HG03175 (cell line): ENCODE data around the gene MATCAP1.

Experiments
- ATAC-seq: cut with Tn5 transposase; IDR thresholded peaks from one replicate; pipeline ENCODE4 v1.9.1; 2021; ENCODE audit warnings: mild to moderate bottlenecking, moderate library complexity; ENCODE audit not compliant: unreplicated experiment

Gene MATCAP1

DNA sequence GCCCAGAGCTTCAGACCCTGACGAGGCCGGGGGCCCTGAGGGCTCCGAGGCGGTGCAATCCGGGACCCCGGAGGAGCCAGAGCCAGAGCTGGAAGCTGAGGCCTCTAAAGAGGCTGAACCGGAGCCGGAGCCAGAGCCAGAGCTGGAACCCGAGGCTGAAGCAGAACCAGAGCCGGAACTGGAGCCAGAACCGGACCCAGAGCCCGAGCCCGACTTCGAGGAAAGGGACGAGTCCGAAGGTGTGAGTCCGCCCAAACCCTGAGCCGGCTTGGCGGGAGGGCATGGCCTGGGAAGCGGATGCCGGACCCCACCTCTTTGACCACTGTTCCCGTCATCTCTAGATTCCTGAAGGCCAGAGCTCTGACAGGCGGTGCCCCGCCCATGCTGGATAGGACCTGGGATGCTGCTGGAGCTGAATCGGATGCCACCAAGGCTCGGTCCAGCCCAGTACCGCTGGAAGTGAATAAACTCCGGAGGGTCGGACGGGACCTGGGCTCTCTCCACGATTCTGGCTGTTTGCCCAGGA lies 9.0 kb downstream of the MATCAP1 start:
- no peak for ATAC-seq

DNA sequence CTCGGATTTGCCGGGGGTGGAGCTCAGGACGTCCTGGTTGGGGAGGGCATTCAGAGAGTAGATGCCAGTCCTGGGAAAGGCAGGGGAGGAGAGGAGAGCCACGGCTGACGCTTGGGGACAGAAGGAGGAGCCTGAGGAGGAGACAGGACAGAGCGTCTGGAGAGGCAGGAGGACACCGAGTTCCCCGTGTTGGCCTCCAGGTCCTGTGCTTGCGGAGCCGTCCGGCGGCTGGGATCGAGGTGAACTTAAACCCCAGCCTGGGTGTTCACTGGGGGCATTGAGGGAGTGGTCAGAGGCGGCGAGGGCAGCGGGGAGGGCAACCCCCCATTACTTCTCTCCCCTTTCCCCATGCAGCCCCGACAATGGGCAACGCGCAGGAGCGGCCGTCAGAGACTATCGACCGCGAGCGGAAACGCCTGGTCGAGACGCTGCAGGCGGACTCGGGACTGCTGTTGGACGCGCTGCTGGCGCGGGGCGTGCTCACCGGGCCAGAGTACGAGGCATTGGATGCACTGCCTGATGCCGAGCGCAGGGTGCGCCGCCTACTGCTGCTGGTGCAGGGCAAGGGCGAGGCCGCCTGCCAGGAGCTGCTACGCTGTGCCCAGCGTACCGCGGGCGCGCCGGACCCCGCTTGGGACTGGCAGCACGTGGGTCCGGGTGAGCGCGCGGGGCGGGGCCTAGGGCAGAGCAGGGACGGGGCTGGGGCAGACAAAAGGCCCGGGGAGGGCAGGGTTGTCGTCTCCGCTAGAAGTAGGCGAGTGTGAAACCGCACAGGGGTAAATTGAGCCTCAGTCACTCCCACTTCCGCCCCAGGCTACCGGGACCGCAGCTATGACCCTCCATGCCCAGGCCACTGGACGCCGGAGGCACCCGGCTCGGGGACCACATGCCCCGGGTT lies 9.7 kb downstream of the MATCAP1 start:
- peak; percentile 54 for ATAC-seq

DNA sequence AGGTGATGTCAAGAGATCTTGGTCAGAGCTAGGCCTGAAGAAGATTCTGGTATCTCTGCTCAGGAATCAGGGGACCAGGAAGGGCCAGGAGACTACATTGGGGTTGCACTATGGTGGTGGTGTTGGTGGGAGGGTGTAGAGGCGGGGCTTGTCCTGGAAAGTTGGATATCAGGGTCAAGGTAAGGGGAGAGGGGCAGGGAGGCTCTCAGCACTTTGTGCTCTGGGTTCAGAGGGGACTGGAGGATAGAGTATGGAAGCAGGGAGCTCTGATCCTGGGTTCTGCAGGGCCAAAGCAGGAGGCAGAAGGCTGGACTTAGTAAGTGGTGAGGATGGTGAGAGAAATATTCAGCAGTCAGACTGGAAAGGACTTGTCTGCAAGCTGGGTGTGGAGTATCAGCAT lies 10.4 kb downstream of the MATCAP1 start:
- no peak for ATAC-seq

DNA sequence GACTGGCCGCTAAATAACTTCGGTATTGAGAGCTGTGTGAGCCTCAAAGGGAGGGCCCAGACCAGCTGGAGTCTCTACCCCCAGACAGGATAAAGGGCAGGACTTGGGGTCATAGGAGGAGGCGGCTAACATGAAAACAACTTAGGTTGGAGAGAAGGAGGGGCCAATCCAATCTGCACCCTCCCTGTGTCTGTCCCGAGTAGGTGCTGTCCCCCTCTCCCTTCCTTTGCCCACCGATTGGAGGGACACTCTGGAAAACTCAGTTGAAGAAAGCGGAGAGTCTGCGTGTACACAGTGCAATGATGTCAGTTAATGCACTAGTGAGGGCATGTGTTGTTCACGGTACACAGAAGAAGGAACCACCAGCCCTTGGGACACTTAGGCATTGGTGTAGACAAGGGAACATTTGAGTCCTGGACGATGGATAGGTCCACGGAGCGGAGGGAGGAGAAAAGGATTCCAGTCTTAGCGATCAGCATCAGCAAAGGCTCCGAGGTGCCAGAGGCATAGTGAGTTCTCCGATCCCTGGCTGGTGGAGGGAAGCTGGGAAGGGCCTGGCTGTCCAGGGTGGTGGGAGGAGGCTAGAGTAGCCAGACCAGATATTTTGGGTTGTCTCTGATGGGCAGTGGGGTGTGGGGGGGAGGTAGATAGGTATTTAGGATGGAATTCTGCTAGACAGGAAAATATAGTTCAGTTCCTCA lies 12.7 kb downstream of the MATCAP1 start:
- ATAC-seq, result no peak

DNA sequence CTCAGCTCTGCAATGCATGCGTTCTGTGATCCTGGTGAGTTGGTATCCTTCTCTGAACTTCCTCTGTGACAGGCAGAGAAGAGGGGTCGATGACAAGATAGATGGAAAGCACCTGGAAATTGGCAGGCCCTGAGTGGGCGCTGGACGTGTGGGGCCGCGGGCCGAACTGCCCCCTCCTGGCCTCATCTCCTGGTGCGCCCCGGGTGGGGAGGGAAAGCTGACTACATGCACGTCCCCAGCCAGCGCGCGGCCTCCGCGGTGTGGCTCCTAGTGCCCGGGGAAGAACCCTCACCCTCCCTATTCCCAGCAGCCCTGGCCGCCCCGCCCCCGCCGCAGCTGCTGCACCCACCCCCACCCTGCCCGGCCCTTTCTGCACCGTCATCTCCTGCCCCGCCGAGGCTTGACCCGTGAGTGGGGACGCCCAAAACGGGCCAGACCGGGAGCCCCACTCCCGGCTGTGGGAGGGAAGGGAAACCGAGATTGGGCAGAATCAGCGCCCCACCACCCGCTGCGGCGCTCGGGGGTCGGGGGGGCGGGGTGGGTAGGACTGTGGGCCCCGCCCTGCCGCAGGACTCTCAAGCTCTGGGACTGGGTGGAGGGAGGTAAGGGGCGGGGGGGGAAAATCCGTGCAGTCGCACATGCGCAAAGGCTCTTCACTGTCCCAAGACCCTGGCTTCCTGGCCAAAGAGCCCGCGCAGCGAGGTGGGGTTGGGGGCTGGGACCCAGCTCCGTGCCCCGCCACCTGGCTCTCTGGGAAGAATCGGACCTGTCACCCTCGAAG lies 13.4 kb downstream of the MATCAP1 start, which contains the start of gene NOL3:
Gene NOL3, plus strand, starts transcription at position 371 of the 781 bp plus-strand sequence.
- no peak for ATAC-seq

DNA sequence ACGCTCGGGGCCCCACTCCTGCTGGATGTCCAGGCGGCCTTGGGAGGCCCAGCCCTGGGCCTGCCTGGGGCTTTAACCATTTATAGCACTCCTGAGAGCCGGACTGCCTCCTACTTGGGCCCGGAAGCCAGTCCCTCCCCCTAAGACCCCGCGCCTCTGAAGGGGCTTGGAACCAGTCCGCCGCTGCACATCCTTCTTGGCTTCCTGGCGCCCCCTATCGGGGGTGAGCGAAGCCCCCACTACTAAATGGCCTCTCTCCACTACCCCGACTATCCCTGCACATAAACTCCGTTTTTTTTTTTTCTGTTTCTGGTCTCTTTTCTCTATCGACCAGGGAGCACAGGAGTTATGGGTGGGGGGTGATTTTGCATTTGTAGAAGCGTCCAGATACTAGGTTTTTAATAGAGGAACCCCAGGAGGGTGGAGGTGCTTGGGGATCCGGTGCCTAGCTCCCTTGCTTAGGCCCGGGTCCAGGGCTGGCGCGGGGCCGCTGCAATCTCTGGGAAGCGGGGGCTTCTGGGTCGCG lies 14.1 kb downstream of the MATCAP1 start:
- no peak for ATAC-seq

DNA sequence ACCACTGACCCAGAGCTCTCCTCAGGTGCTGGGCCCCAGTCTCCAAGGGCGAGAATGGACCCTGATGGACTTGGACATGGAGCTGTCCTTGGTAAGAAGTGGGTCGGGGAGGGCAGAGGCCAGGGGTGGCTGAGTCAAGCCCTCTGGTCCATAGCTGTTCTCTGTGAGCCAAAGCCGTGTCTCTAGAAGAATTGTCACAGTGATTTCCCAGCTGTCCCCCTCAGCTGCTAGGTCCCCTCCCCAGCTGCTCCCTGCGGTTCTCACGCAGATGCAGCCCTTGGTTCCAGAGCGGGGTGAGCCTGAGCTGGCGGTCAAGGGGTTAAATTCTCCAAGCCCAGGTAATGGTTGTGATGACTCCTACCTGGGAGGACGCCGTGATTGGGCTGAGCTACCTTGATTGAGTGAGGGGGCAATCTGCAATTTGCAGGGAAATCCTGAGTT lies 14.7 kb downstream of the MATCAP1 start:
- no peak for ATAC-seq

DNA sequence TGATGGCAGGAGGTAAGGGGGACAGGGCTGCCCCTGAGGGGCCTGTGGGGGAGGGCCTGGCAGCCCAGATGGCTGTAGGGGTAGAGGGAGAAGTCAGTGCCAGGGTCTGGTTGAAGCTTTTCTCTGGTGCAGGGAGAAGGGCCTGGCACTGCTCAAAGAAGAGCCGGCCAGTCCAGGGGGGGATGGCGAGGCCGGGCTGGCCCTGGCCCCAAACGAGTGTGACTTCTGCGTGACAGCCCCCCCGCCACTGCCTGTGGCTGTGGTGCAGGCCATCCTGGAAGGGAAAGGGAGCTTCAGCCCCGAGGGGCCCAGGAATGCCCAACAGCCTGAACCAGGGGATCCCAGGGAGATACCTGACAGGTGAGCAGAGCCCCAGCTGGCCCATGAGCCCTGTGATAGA lies 16.2 kb downstream of the MATCAP1 start:
- no peak for ATAC-seq

DNA sequence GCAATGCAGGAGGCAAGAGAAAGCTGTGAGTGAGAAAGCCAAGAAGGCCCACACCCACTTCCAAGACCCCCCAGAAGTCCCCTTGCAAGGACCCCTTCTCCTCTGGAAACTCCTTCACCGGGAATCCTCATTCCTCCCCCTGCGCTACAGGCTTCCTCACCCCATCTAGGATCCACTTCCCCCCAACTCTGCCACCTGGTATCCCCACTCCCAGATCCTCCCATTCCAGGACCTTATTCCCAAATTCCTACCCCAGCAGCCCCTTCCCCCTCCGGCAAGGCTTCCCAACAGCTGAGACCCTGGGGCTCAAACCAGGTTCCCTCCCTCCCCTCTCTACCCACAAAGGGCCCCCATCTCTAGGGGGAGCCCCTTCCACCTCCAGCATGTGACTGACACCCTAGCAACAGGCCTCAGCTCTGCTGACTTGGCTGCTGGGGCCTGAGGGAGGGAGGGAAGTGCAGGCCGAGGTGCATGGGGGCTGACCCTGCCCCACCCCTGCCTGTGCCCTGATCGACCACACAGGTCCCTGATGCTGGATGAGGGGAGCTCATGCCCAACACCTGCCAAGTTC lies 17.1 kb downstream of the MATCAP1 start:
- no peak for ATAC-seq

DNA sequence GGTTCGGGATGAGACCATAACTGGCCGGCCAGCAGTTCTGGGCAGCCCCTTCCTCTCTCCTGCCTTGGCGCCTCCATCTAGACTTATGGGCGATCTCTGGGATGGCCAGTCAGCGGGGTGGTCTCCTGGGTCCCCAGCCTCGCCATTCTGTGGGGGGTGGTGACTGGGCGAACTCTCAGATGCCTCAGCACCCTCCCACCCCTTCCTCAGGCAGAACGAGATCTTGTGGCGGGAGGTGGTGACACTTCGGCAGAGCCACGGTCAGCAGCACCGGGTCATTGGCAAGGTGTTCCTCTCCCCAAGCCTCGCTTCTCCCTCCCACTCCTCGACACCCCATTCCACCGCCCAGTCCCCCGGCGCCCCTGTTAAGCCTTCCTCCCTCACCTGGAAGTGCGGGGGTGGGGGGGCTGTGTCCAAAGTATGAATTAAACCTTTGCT lies 17.6 kb downstream of the MATCAP1 start:
- no peak for ATAC-seq

DNA sequence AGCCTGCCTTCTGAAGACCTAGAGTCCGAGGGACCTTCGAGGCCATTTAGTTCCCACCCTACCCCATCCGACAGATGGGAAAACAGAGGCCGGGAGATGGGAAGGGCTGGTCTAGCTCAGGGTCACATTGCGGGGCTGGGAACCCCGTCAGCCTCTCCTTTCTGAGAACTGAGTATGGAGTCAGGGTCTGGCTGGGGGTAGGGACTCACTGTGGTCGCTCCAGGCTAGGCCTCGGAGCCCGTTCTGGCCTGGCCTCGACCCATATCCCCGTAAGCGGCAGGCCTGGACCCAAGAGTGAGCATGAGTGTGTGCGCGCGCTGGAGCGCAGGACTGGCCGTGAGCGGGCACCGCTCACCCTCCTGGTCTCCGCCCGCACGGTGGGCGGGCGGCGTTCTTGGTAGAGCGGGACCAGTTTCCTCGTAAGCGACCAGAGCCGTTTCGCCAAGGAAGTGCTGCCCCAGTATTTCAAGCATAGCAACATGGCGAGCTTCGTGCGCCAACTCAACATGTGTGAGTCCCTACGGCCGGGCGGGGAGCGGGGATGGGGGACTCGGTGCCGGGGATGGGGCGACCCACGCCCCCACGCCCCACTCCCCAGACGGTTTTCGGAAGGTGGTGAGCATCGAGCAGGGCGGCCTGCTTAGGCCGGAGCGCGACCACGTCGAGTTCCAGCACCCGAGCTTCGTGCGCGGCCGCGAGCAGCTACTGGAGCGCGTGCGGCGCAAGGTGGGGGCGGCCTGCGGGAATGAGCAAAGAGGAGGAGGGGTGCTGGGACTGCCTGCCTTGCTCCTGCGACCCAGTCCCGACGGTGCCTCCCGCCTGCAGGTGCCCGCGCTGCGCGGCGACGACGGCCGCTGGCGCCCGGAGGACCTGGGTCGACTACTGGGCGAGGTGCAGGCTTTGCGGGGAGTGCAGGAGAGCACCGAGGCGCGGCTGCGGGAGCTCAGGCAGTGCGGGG lies 18.4 kb downstream of the MATCAP1 start:
- ATAC-seq, result no peak

DNA sequence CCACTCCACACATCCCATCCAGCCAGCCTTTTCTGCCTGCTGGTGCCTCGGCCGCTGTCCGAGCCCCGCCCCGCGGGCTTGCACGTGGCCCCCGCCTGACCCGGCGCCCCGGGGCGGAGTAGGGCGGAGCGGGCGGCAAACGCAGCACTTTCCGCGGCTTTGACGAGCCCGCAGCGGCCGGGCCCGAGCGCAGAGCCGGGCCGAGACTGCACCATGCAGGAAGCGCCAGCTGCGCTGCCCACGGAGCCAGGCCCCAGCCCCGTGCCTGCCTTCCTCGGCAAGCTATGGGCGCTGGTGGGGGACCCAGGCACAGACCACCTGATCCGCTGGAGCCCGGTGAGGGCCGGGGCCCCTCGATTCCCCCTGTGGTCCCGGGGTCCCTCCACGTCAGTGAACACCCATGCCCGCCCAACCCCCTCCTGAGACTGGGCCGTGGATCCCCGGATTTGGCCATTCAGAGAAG lies 19.1 kb downstream of the MATCAP1 start, which contains the start of gene HSF4:
Gene HSF4, plus strand, starts transcription at position 147 of the 463 bp plus-strand sequence. Its CDS starts 67 bp downstream, at position 214.
- ATAC-seq, result no peak

DNA sequence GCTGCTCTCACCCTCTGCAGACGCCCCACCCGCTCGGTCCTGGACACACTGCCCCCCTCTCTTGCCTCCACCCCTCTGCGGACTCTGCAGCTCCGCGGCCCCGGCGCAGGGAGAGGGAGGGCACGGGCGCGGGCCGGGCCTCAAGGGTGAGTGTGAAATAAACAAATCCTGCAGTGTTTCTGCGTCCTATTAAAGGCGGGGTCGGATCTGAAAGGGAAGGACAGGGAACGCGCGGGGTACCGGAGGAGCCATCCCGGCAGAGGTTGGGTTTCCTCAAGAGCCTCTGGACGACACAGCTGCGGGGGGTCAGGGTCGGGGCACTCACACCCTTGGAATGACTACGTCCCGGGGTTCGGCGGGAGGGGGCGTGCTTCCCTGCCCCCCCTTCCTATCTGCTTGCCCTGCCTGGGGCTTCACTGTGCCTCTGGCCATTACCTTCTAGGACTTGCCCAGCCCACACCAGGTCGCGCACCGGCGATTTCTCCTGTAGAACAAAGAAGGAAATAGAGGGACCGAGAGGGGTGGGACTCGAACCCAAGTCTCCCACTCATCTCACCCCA lies 19.7 kb downstream of the MATCAP1 start:
- ATAC-seq, result no peak

DNA sequence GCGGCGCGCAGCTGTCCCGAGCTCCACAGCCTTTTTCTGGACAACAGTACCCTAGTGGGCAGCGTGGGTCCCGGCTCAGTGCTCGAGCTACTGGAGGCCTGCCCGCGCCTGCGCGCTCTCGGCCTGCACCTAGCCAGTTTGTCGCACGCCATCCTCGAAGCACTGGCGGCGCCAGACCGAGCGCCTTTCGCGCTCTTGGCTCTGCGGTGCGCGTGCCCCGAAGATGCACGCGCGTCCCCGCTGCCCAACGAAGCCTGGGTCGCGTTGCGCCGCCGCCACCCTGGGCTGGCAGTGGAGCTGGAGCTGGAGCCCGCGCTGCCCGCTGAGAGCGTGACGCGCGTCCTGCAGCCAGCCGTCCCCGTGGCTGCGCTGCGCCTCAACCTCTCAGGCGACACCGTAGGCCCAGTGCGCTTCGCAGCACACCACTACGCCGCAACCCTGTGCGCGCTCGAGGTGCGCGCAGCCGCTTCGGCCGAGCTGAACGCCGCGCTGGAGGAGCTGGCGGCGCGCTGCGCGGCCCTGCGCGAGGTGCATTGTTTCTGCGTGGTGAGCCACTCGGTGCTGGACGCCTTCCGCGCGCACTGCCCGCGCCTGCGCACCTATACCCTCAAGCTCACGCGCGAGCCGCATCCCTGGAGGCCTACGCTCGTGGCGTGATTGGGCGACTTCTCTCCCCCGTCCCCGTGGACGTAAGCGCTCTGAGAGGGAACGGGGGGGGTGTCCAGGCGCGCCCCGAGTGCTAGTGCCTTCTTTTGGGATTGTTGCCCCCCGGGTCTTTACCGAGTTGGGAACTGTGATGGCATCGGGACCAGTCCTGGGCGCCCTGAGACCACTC lies 20.4 kb downstream of the MATCAP1 start:
- ATAC-seq, result no peak

DNA sequence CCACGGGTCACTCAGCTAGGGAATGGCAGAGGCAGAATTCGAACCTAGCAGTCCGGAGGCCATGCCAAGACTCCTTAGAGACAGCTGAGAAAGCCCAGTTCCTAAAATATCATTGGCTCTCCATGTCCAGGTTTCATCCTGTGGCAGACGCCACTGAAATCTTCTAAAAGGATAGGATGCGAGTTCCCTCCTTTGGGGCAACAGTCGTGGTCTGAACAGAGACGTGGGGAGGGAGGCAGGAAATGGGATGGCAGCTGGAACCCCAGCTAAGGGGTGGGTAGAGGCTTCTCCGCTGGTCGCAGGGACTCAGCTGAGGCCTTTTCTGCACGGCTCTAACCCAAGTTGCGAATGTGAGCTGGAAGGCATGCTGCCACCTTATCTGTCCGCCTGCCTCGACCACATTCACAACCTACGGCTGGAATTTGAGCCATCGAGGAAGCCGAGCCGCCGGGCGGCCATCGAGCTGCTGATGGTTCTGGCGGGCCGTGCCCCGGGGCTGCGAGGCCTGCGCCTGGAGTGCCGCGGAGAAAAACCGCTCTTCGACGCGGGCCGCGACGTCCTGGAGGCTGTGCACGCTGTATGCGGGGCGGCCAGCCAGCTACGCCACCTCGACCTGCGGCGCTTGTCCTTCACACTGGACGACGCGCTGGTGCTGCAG lies 21.1 kb downstream of the MATCAP1 start:
- ATAC-seq, result no peak

DNA sequence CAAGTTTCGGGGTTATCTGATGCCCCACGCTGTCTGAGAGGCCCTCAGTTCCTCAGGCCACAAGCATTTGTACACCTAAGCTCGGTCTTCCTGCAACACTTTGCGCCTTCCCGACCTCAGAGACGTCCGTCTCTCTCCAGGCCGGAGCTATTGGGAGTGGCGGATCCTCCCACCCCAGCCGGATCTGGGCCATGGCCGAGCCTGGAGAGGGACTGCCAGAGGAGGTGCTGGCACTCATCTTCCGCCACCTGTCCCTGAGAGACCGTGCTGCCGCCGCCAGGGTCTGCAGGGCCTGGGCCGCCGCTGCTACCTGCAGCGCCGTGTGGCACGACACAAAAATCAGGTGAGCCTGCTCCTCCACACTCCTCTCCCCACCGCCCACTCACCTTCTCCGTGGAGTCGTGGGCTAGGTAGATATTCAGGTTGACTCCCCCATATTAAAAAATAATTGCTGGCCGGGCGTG lies 22.1 kb downstream of the MATCAP1 start:
- no peak for ATAC-seq
